Middle frontal gyrus (tissue), 1 donor: ENCODE data around the gene PCSK6.

Experiments used
- DNase-seq: peaks from one replicate; pipeline ENCODE4 v3.0.0-alpha.2; 2015; ENCODE audit warnings: low spot score; ENCODE audit errors: extremely low spot score

The PCSK6 gene

DNA sequence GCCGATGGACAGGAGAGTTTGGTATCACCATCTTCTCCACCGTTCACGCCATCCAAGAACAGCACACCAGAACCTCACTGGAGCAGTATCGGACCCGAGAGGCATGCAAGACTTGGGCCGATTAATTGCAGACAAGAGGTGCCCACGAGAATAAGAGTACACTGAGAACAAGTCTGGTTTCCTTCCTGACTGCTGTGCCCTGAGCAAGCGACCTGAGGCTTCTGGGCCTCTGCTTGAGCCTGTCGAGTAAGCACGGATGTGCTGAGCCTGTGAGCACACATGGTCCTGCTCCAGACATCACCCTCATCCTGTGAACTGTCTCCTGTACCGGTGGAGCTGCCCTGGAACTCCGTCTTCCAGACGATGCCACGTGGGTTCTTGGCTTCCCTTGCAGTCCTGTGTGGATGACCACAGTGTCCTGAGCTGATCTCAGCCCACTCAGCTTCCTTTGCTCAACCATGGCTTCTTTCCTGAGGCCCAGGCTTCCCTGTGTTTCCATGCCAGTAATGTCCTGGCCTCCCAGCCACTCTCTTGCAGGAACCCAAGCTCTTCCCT is 160.1 kb downstream of the PCSK6 start:
- no peak for DNase-seq

DNA sequence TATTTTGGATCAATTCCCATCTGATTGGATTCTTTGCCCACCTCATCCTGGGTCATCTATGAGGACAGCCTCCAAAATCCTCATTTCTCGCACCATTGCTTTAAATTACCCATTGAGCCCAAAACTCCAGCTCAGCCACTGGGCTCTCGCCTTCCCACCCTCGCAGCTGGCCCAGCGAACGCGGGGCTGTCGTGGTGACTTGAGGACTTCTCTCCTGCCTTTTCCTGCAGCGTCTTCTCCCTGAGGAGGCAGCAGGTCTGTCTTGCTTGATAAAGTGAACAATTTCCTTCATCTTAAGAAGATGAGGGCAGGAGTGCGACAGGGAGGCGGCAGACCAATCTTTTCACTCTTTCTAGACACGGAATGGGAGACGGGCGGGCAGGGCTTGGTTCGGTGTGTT is 161.5 kb downstream of the PCSK6 start:
- DNase-seq, result no peak

- no peak for DNase-seq
Observed at GRCh38 chr15:101327147-101327740, 162.3 kb downstream of the PCSK6 start.

- DNase-seq, result no peak
Observed at GRCh38 chr15:101326462-101327146, 162.9 kb downstream of the PCSK6 start.

DNA sequence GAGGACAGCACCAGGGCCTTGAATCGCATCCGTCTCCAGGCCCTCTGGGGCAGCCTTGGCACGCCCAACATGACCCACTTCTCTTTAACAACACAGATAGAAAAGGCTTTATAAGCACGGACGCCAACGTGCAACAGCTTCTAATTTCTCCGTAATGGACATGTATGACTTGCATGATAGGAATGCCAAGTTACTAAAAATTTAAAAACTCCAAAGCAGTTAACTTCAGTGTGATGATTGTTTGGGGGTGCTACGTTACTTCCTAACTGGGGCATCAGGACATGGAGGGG is 163.5 kb downstream of the PCSK6 start:
- no peak for DNase-seq

GRCh38 chr15:101325263-101326025 is 164.1 kb downstream of the PCSK6 start:
- DNase-seq, result no peak

GRCh38 chr15:101324524-101325177 is 164.9 kb downstream of the PCSK6 start:
- DNase-seq, result no peak

GRCh38 chr15:101323793-101324523 is 165.5 kb downstream of the PCSK6 start:
- DNase-seq, result no peak

DNA sequence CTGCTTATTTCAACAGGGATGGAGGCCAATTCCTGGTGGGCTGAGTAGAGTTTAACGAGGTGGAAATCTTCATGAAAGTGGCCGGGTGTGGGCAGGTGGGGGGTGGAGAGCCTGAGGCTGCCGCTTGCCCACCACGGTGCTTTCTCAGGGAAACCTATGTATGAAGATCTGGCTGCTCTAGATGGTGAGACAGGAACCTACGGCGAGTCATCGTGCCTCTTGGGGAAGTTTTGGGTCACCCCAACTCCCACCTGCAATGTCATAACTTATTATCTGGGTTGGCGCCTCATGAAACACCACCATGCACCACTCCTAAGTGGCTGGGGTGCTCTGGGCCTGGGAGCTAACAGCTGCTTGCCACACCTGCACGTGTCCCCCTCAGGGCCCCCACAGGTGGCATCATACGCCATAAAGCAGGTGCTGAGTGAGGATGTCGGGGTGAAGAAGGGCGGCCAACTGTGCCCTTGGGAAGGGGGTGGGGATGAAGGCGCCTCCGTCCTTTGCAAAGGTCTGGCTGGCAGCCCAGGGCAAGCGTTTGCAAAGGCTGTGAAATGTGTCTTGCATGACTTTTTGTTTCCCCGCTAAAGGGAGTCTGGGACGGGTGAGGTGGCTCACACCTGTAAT is 166.5 kb downstream of the PCSK6 start:
- no peak for DNase-seq

DNA sequence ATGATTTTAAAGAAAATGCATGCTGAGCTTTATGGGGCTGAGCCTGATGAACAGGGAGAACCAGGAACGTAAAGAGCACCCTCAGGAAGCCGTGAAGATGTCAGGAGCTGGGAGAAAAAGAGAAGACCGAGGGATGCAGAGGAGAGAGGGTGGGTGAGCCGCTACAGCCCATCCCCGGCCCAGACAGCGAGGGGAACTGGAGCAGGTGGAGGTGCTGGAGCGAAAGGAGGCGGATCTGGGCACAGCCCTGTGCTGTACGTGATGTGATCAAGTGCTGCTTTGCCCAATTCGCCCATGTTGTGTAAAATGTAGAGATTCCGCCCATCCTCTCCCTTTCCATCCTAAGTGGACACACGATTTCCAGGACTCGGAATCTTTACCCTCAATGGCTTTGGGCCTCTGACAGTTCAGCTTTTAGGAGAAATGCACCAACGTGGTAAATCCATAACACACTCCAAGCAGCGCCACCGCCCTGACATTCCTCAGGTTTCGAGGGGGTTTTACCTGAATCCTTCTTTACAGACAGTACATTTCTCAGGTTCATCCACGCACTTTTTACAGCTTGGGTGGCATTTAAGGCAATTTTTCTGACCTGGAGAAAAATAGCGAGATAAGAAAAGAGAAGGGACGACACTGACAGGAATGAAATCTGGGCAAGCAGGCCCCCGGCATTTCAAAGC is 167.4 kb downstream of the PCSK6 start:
- no peak for DNase-seq

DNA sequence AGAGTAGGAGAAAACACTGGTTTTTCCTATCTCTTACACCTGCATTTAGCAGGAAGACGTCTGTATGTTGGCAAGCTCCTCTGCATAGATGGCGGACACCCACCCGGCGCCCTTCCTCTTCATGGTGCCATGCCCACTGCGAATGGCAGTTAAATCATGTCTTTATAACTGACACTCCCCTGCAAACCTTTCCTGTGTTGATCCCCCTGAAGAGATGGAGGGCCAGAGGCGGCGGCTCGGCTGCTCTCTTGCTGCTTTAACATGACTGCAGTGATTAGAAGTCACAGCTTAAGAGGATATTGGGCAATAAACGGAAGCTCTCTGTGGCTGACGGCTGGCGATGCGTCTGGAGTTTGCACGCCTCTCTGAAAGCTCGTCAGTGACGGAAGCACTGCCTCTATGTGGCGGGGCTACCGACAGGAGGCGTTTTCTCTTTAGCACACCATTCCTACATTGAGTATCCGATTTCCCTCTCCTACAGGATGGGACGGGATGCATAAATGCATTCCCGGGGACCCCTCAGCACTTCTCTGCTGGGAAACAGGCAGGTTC is 168.9 kb downstream of the PCSK6 start:
- no peak for DNase-seq

DNA sequence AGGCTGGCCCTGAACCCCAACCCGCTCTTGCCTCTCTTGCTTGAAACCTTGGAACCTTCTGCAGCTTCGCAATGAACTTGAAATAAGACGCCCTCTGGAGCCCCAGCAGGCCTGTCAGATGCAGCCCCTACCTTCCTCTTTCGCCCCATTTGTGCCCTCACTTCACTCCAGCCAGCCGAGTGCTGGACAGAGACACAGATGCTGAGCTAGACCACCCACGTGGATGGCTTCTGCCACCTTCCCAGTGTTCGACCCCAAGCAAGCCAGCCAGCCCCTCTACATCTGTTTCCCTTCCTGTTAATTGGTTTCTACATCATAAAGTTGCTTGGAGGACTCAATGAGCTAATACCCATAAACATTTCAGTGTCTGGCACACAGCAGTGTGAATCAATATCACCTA is 170.7 kb downstream of the PCSK6 start:
- DNase-seq, result no peak

DNA sequence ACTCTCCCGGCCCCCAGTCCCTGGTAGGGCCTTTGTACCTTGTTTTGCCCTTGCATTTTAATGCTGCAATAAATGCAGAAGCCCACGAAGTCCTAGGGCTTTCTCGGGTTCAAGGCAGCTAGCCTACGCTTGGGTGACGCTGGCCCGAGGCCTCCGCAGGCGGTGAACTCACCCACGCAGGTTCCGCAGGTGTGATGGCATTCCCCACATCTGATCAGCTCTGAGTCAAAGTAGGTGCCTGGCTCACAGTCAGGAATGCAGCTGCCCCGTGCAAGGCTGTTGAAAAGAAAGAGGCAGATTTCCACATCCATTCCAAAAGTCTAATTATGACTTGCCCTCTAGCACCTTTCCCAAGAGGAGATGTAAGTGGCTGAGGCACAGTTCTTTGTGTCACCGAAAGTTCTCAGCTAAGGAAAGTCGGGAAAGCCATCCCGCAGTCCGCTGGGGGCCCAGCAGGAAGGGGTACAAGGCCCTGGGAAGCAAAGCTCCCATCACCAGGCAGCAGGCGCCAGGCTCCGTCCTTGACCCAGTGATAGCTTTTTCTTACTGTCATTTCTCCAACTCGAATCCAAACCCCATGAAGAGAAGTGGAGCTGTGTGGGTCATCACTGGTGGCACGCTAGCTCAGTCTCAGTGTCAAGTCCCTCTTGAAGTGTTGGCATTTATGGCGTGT is 171.2 kb downstream of the PCSK6 start:
- DNase-seq, result no peak

- DNase-seq, result no peak
Observed at GRCh38 chr15:101317336-101317872, 172.1 kb downstream of the PCSK6 start.

DNA sequence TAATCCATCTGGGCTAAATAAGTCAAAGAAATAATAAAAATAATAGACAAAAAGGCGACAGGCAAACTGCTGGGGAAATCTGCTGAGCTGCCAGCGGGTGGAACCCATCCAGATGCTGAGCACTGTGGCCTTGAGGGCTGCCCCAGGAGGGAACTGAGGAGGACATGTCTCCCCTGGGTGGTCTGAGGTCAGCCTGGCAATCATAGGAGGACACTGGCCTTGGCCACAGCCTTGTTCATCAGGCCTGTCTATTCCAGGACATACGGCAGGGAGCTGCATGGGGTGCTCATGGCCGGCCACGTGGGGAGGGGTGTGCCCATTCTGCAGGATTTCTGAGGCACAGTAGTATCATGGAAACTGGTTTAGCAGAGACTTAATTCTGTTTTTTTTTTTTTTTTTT is 173.0 kb downstream of the PCSK6 start:
- no peak for DNase-seq

GRCh38 chr15:101315736-101316135 is 173.8 kb downstream of the PCSK6 start:
- DNase-seq, result no peak

DNA sequence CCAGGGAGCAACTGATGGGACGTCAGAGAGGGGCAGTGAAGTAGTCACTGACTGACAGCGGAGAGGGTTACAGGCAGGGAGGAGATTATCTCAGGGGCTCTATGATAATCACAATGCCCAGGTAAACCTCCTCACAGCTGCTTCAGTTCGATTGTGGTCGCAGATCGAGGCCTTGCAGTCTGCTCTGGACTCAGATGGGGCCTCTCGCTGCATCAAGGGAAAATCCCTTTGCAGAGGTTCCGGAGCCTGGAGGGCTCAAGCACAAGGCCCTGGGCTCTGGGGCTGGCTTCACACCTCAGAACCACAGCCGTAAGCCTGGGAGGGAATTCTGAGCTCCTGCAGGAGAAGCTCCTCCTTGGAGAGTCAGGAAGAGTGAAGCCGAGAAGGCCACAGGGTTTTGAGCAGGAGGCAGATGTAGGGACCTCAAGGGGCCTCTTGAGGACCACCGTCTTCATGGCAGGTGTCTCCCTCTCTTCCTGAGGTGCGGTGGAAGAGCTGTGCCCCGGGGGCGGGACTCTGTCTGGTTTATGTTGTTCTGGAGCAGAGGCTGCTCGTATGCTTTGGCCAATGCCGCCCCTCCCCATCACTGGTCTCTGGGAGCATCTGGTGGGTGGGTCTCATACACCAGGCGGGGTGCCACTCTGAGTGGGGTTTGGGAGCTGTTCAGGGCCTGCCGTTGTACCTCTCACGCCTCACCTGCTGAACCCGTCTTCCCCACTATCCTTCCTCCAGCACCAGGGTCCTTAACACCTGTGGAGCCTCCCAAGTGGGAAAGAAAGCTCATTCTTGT is 175.0 kb downstream of the PCSK6 start:
- no peak for DNase-seq

DNA sequence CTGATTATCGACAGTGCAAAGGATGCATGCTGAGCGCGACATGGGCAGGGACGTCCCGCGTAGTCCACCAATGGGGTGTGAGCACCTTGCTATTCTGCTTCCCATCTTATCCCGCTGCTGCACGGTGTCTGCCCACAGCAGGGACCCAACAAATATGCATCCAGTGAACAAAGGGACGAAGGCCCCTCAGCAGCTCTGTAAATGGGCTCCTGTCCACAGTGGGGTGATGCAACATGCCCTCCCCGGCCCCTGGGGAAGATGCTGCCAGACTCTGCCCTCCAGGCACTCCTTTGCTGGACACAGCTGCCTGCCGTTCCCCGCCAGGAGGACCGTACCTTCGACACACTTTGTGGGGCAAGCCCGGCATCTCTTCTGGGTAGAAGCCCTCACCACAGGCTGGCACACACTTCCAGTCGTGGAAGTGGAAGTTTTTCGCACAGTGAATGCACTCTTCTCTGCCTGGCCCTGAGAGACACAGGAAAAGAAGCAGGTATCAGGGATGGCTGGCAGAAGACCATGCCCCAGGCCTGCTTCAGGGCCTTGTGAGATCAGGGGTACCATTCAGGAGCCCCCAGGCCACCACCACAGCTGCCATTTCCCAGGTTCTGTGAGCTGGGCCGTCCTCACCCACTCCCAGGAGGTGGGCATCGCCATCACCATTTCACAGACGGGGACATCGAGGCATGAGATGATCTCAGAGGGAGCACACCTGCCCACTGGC is 176.3 kb downstream of the PCSK6 start:
- DNase-seq, result no peak
